Dendritic cell treated with granulocyte-macrophage colony-stimulating factor and Interleukin-4, amounts not matched to agents 40 ng/mL and 50 ng/mL, for 4 days (primary cell): ENCODE data around the gene RPS6KA6.

Source experiments
- H3K27ac Mint-ChIP-seq: one replicate; pipeline ENCODE4 v1.8.0; 2022; ENCODE audit warnings: mild to moderate bottlenecking, mixed read lengths
- H3K27me3 Mint-ChIP-seq: one replicate; pipeline ENCODE4 v1.8.0; 2022; ENCODE audit warnings: mild to moderate bottlenecking, mixed read lengths
- H3K36me3 Mint-ChIP-seq: one replicate; pipeline ENCODE4 v1.8.0; 2022; ENCODE audit warnings: low read depth, mixed read lengths
- H3K4me1 Mint-ChIP-seq: one replicate; pipeline ENCODE4 v1.8.0; 2022; ENCODE audit warnings: low read depth, mixed read lengths
- H3K4me3 Mint-ChIP-seq: one replicate; pipeline ENCODE4 v1.8.0; 2022; ENCODE audit warnings: mild to moderate bottlenecking, moderate library complexity, mixed read lengths
- H3K9me3 Mint-ChIP-seq: one replicate; pipeline ENCODE4 v1.8.0; 2022; ENCODE audit warnings: mixed read lengths
- intact Hi-C: fragments of 100-400 bp; cut with micrococcal nuclease; formaldehyde crosslinking; loops from one replicate; pipeline ENCODE4 v1.15.0; 2022

The RPS6KA6 gene

GRCh38 chrX:84186603-84187532 is 1.1 kb downstream of the RPS6KA6 start:
- H3K4me3 Mint-ChIP-seq, result peak overlapping the region; percentile 80

GRCh38 chrX:84182516-84182915 is 5.5 kb downstream of the RPS6KA6 start:
- Mint-ChIP-seq H3K27me3 (peaks cover 11% of the 10 kb centered on the region), H3K27ac (no peak overlapping the region), H3K4me3 (no peak overlapping the region), H3K36me3 (no peaks in the 10 kb centered on the region), H3K4me1 (peaks cover 5% of the 10 kb centered on the region), H3K9me3 (no peaks in the 10 kb centered on the region)
- intact Hi-C loops, result no loop called here

More at GRCh38 chrX:84186603-84187532, 1.1 kb downstream of the RPS6KA6 start:
- Mint-ChIP-seq H3K36me3 (no peaks in the 10 kb centered on the region), H3K27me3 (peaks cover 35% of the 10 kb centered on the region), H3K4me1 (peaks cover 12% of the 10 kb centered on the region), H3K27ac (no peak overlapping the region), H3K9me3 (peaks cover 8% of the 10 kb centered on the region)
- intact Hi-C loops, result no loop called here

GRCh38 chrX:84175958-84176357 is 12.0 kb downstream of the RPS6KA6 start:
- Mint-ChIP-seq H3K4me1 (no peaks in the 10 kb centered on the region), H3K9me3 (no peaks in the 10 kb centered on the region), H3K27ac (no peak overlapping the region), H3K27me3 (no peaks in the 10 kb centered on the region), H3K36me3 (no peaks in the 10 kb centered on the region), H3K4me3 (no peak overlapping the region)
- intact Hi-C loops, result no loop called here

- Mint-ChIP-seq H3K27ac (no peak overlapping the region), H3K9me3 (no peaks in the 10 kb centered on the region), H3K36me3 (no peaks in the 10 kb centered on the region), H3K4me1 (no peaks in the 10 kb centered on the region), H3K27me3 (no peaks in the 10 kb centered on the region), H3K4me3 (no peak overlapping the region)
- intact Hi-C loops, result no loop called here
Observed at GRCh38 chrX:84175274-84175673, 12.7 kb downstream of the RPS6KA6 start.

- no peaks in the 10 kb centered on the region for H3K36me3 Mint-ChIP-seq
- H3K4me3 Mint-ChIP-seq, result no peak overlapping the region
- intact Hi-C loops, result no loop called here
- H3K4me1 Mint-ChIP-seq, result no peaks in the 10 kb centered on the region
- no peaks in the 10 kb centered on the region for H3K9me3 Mint-ChIP-seq
- no peak overlapping the region for H3K27ac Mint-ChIP-seq
- no peaks in the 10 kb centered on the region for H3K27me3 Mint-ChIP-seq
Observed at GRCh38 chrX:84174348-84174747, 13.7 kb downstream of the RPS6KA6 start.

- H3K27me3 Mint-ChIP-seq, result no peaks in the 10 kb centered on the region
- no peaks in the 10 kb centered on the region for H3K4me1 Mint-ChIP-seq
- H3K9me3 Mint-ChIP-seq, result no peaks in the 10 kb centered on the region
- H3K27ac Mint-ChIP-seq, result no peak overlapping the region
- H3K4me3 Mint-ChIP-seq, result no peak overlapping the region
- intact Hi-C loops, result no loop called here
- no peaks in the 10 kb centered on the region for H3K36me3 Mint-ChIP-seq
Observed at GRCh38 chrX:84170931-84171330, 17.1 kb downstream of the RPS6KA6 start.

- Mint-ChIP-seq H3K27ac (no peak overlapping the region), H3K9me3 (no peaks in the 10 kb centered on the region), H3K36me3 (no peaks in the 10 kb centered on the region), H3K4me1 (no peaks in the 10 kb centered on the region), H3K4me3 (no peak overlapping the region), H3K27me3 (no peaks in the 10 kb centered on the region)
- intact Hi-C loops, result no loop called here
Observed at GRCh38 chrX:84168574-84168973, 19.4 kb downstream of the RPS6KA6 start.

GRCh38 chrX:84168095-84168494 is 19.9 kb downstream of the RPS6KA6 start:
- Mint-ChIP-seq H3K27ac (no peak overlapping the region), H3K4me3 (no peak overlapping the region), H3K4me1 (no peaks in the 10 kb centered on the region), H3K9me3 (no peaks in the 10 kb centered on the region), H3K36me3 (no peaks in the 10 kb centered on the region), H3K27me3 (no peaks in the 10 kb centered on the region)
- intact Hi-C loops, result no loop called here

GRCh38 chrX:84165711-84166110 is 22.3 kb downstream of the RPS6KA6 start:
- Mint-ChIP-seq H3K27ac (no peak overlapping the region), H3K4me3 (no peak overlapping the region), H3K9me3 (no peaks in the 10 kb centered on the region), H3K4me1 (no peaks in the 10 kb centered on the region), H3K36me3 (no peaks in the 10 kb centered on the region), H3K27me3 (no peaks in the 10 kb centered on the region)
- intact Hi-C loops, result no loop called here

GRCh38 chrX:84162401-84162800 is 25.6 kb downstream of the RPS6KA6 start:
- H3K4me3 Mint-ChIP-seq, result no peak overlapping the region
- no peaks in the 10 kb centered on the region for H3K4me1 Mint-ChIP-seq
- no peaks in the 10 kb centered on the region for H3K9me3 Mint-ChIP-seq
- no peaks in the 10 kb centered on the region for H3K27me3 Mint-ChIP-seq
- no peaks in the 10 kb centered on the region for H3K36me3 Mint-ChIP-seq
- H3K27ac Mint-ChIP-seq, result no peak overlapping the region
- intact Hi-C loops, result no loop called here

GRCh38 chrX:84161641-84162040 is 26.4 kb downstream of the RPS6KA6 start:
- Mint-ChIP-seq H3K27me3 (no peaks in the 10 kb centered on the region), H3K4me1 (no peaks in the 10 kb centered on the region), H3K4me3 (no peak overlapping the region), H3K36me3 (no peaks in the 10 kb centered on the region), H3K27ac (no peak overlapping the region), H3K9me3 (no peaks in the 10 kb centered on the region)
- intact Hi-C loops, result no loop called here

- no peak overlapping the region for H3K4me3 Mint-ChIP-seq
- no peaks in the 10 kb centered on the region for H3K4me1 Mint-ChIP-seq
- no peaks in the 10 kb centered on the region for H3K36me3 Mint-ChIP-seq
- intact Hi-C loops, result no loop called here
- no peaks in the 10 kb centered on the region for H3K9me3 Mint-ChIP-seq
- H3K27ac Mint-ChIP-seq, result no peak overlapping the region
- no peaks in the 10 kb centered on the region for H3K27me3 Mint-ChIP-seq
Observed at GRCh38 chrX:84160736-84161135, 27.3 kb downstream of the RPS6KA6 start.

GRCh38 chrX:84156821-84157220 is 31.2 kb downstream of the RPS6KA6 start:
- Mint-ChIP-seq H3K4me1 (no peaks in the 10 kb centered on the region), H3K36me3 (no peaks in the 10 kb centered on the region), H3K4me3 (no peak overlapping the region), H3K27ac (no peak overlapping the region), H3K9me3 (no peaks in the 10 kb centered on the region), H3K27me3 (no peaks in the 10 kb centered on the region)
- intact Hi-C loops, result no loop called here

GRCh38 chrX:84155938-84156337 is 32.1 kb downstream of the RPS6KA6 start:
- Mint-ChIP-seq H3K4me3 (no peak overlapping the region), H3K27ac (no peak overlapping the region), H3K27me3 (no peaks in the 10 kb centered on the region), H3K9me3 (no peaks in the 10 kb centered on the region), H3K36me3 (no peaks in the 10 kb centered on the region), H3K4me1 (no peaks in the 10 kb centered on the region)
- intact Hi-C loops, result no loop called here

- intact Hi-C loops, result no loop called here
- no peaks in the 10 kb centered on the region for H3K27me3 Mint-ChIP-seq
- no peaks in the 10 kb centered on the region for H3K4me1 Mint-ChIP-seq
- no peaks in the 10 kb centered on the region for H3K36me3 Mint-ChIP-seq
- H3K4me3 Mint-ChIP-seq, result no peak overlapping the region
- no peaks in the 10 kb centered on the region for H3K9me3 Mint-ChIP-seq
- H3K27ac Mint-ChIP-seq, result no peak overlapping the region
Observed at GRCh38 chrX:84153538-84153937, 34.5 kb downstream of the RPS6KA6 start.
